ENCODE results near the gene KCNIP1.

Gene KCNIP1

GRCh38 chr5:170483701-170484458 lies 19.9 kb upstream of the KCNIP1 start:
- DNase-seq: no peak

GRCh38 chr5:170484459-170484831 lies 19.4 kb upstream of the KCNIP1 start:
- DNase-seq: no peak

- DNase-seq: no peak
Measured at GRCh38 chr5:170484847-170485615, 18.8 kb upstream of the KCNIP1 start.

- no peak for DNase-seq
Measured at GRCh38 chr5:170485616-170485911, 18.3 kb upstream of the KCNIP1 start.

GRCh38 chr5:170486371-170486770 lies 17.4 kb upstream of the KCNIP1 start:
- DNase-seq: no peak

- DNase-seq: no peak
Measured at GRCh38 chr5:170488570-170488969, 15.2 kb upstream of the KCNIP1 start.

GRCh38 chr5:170489199-170489598 lies 14.6 kb upstream of the KCNIP1 start:
- no peak for DNase-seq

- DNase-seq: no peak
Measured at GRCh38 chr5:170490381-170490780, 13.4 kb upstream of the KCNIP1 start.

- DNase-seq: no peak
Measured at GRCh38 chr5:170491479-170491878, 12.3 kb upstream of the KCNIP1 start.

GRCh38 chr5:170493028-170493820 lies 10.6 kb upstream of the KCNIP1 start:
- DNase-seq: no peak

GRCh38 chr5:170494041-170494440 lies 9.8 kb upstream of the KCNIP1 start:
- no peak for DNase-seq

- DNase-seq: no peak
Measured at GRCh38 chr5:170495825-170496661, 7.8 kb upstream of the KCNIP1 start.

- DNase-seq: no peak
Measured at GRCh38 chr5:170496662-170497028, 7.2 kb upstream of the KCNIP1 start.

GRCh38 chr5:170497311-170498038 lies 6.3 kb upstream of the KCNIP1 start:
- DNase-seq: no peak

- DNase-seq: no peak
Measured at GRCh38 chr5:170498811-170499351, 4.9 kb upstream of the KCNIP1 start.

- no peak for DNase-seq
Measured at GRCh38 chr5:170499621-170500020, 4.2 kb upstream of the KCNIP1 start.

- DNase-seq: no peak
Measured at GRCh38 chr5:170501361-170501760, 2.5 kb upstream of the KCNIP1 start.

- no peak for DNase-seq
Measured at GRCh38 chr5:170501931-170502330, 1.9 kb upstream of the KCNIP1 start.

- no peak for DNase-seq
Measured at GRCh38 chr5:170504616-170505266, 921 bp downstream of the KCNIP1 start.

- no peak for DNase-seq
Measured at GRCh38 chr5:170508036-170508435, 4.2 kb downstream of the KCNIP1 start.

- DNase-seq: no peak
Measured at GRCh38 chr5:170508660-170509347, 5.0 kb downstream of the KCNIP1 start.

Measured in NCI-H2081 (cell line).